ENCODE measurements around the gene PARD3. TPM values are rescaled to one million over a fixed set of nuclear protein-coding genes. Genes with fewer than 3 reads are reported as not detected.
"Not testable (repeated sequence)": the region's sequence is repeated elsewhere in the genome, so short reads cannot be mapped to it uniquely, and the experiment has no call there.

Gene PARD3
- total RNA-seq, 1 experiment from 2014 or later: not detected

GRCh38 chr10:34706992-34707391 is 108.1 kb downstream of the PARD3 start:
- H3K9ac ChIP-seq (ENCODE audit: low read length); H3K79me2 ChIP-seq (ENCODE audit: low read length); DNase-seq; H3K4me1 ChIP-seq (ENCODE audit: low read length); H3K27ac ChIP-seq (ENCODE audit: low read length); H4K20me1 ChIP-seq (ENCODE audit: insufficient read depth, low read depth, low read length); H3K36me3 ChIP-seq (ENCODE audit: insufficient read depth, low read length); H3K9me2 ChIP-seq (replicated peaks; ENCODE audit: insufficient read depth, low read length); H2AFZ ChIP-seq (ENCODE audit: low read length); H3K4me3 ChIP-seq (ENCODE audit: low read length); H3K4me2 ChIP-seq (ENCODE audit: low read depth, low read length, poor library complexity, severe bottlenecking); H3K9me3 ChIP-seq (ENCODE audit: low read length); H3K27me3 ChIP-seq (ENCODE audit: low read length): not testable (repeated sequence)

- Histone ChIP-seq H3K9me2 (replicated peaks; ENCODE audit: insufficient read depth, low read length) (no peaks in the 10 kb centered on the region), H3K27me3 (ENCODE audit: low read length) (no peaks in the 10 kb centered on the region), H3K79me2 (ENCODE audit: low read length) (no peaks in the 10 kb centered on the region), H4K20me1 (ENCODE audit: insufficient read depth, low read depth, low read length) (no peaks in the 10 kb centered on the region), H3K4me1 (ENCODE audit: low read length) (no peaks in the 10 kb centered on the region), H3K4me2 (ENCODE audit: low read depth, low read length, poor library complexity, severe bottlenecking) (no peak overlapping the region), H3K9me3 (ENCODE audit: low read length) (no peaks in the 10 kb centered on the region), H2AFZ (ENCODE audit: low read length) (no peak overlapping the region), H3K9ac (ENCODE audit: low read length) (no peak overlapping the region), H3K4me3 (ENCODE audit: low read length) (no peak overlapping the region), H3K27ac (ENCODE audit: low read length) (no peak overlapping the region), H3K36me3 (ENCODE audit: insufficient read depth, low read length) (no peaks in the 10 kb centered on the region)
- no peak for DNase-seq
Observed at GRCh38 chr10:34706147-34706546, 108.9 kb downstream of the PARD3 start.

- Histone ChIP-seq H3K36me3 (ENCODE audit: insufficient read depth, low read length) (no peaks in the 10 kb centered on the region), H3K27ac (ENCODE audit: low read length) (no peak overlapping the region), H3K79me2 (ENCODE audit: low read length) (no peaks in the 10 kb centered on the region), H3K9me2 (replicated peaks; ENCODE audit: insufficient read depth, low read length) (no peaks in the 10 kb centered on the region), H4K20me1 (ENCODE audit: insufficient read depth, low read depth, low read length) (no peaks in the 10 kb centered on the region), H3K4me1 (ENCODE audit: low read length) (no peaks in the 10 kb centered on the region), H3K9me3 (ENCODE audit: low read length) (no peaks in the 10 kb centered on the region), H3K4me2 (ENCODE audit: low read depth, low read length, poor library complexity, severe bottlenecking) (no peak overlapping the region), H3K9ac (ENCODE audit: low read length) (no peak overlapping the region), H3K27me3 (ENCODE audit: low read length) (no peaks in the 10 kb centered on the region), H2AFZ (ENCODE audit: low read length) (no peak overlapping the region), H3K4me3 (ENCODE audit: low read length) (no peak overlapping the region)
- no peak for DNase-seq
Observed at GRCh38 chr10:34705563-34705962, 109.5 kb downstream of the PARD3 start.

- H3K79me2 ChIP-seq (ENCODE audit: low read length): no peaks in the 10 kb centered on the region
- no peak for DNase-seq
Observed at GRCh38 chr10:34704526-34705184, 110.4 kb downstream of the PARD3 start.

GRCh38 chr10:34702982-34703381 is 112.1 kb downstream of the PARD3 start:
- H3K4me1 ChIP-seq (ENCODE audit: low read length): no peaks in the 10 kb centered on the region
- no peaks in the 10 kb centered on the region for H4K20me1 ChIP-seq (ENCODE audit: insufficient read depth, low read depth, low read length)
- no peak overlapping the region for H3K9ac ChIP-seq (ENCODE audit: low read length)
- H3K4me2 ChIP-seq (ENCODE audit: low read depth, low read length, poor library complexity, severe bottlenecking): no peak overlapping the region
- H3K4me3 ChIP-seq (ENCODE audit: low read length): no peak overlapping the region
- no peaks in the 10 kb centered on the region for H3K9me3 ChIP-seq (ENCODE audit: low read length)
- no peak overlapping the region for H2AFZ ChIP-seq (ENCODE audit: low read length)
- H3K27ac ChIP-seq (ENCODE audit: low read length): no peak overlapping the region
- no peaks in the 10 kb centered on the region for H3K79me2 ChIP-seq (ENCODE audit: low read length)
- H3K36me3 ChIP-seq (ENCODE audit: insufficient read depth, low read length): no peaks in the 10 kb centered on the region
- no peaks in the 10 kb centered on the region for H3K9me2 ChIP-seq (replicated peaks; ENCODE audit: insufficient read depth, low read length)
- H3K27me3 ChIP-seq (ENCODE audit: low read length): no peaks in the 10 kb centered on the region
- no peak for DNase-seq

More at GRCh38 chr10:34704526-34705184, 110.4 kb downstream of the PARD3 start:
- Histone ChIP-seq H3K4me3 (ENCODE audit: low read length) (no peak overlapping the region), H3K4me1 (ENCODE audit: low read length) (no peaks in the 10 kb centered on the region), H3K4me2 (ENCODE audit: low read depth, low read length, poor library complexity, severe bottlenecking) (no peak overlapping the region), H3K9me3 (ENCODE audit: low read length) (no peaks in the 10 kb centered on the region), H3K27me3 (ENCODE audit: low read length) (no peaks in the 10 kb centered on the region), H4K20me1 (ENCODE audit: insufficient read depth, low read depth, low read length) (no peaks in the 10 kb centered on the region), H3K36me3 (ENCODE audit: insufficient read depth, low read length) (no peaks in the 10 kb centered on the region), H3K9me2 (replicated peaks; ENCODE audit: insufficient read depth, low read length) (no peaks in the 10 kb centered on the region), H3K9ac (ENCODE audit: low read length) (no peak overlapping the region), H3K27ac (ENCODE audit: low read length) (no peak overlapping the region), H2AFZ (ENCODE audit: low read length) (no peak overlapping the region)

GRCh38 chr10:34702093-34702937 is 112.8 kb downstream of the PARD3 start:
- no peaks in the 10 kb centered on the region for H3K4me1 ChIP-seq (ENCODE audit: low read length)
- H3K4me3 ChIP-seq (ENCODE audit: low read length): no peak overlapping the region
- no peak overlapping the region for H2AFZ ChIP-seq (ENCODE audit: low read length)
- H3K79me2 ChIP-seq (ENCODE audit: low read length): no peaks in the 10 kb centered on the region
- H3K9ac ChIP-seq (ENCODE audit: low read length): no peak overlapping the region
- H3K27ac ChIP-seq (ENCODE audit: low read length): no peak overlapping the region
- no peaks in the 10 kb centered on the region for H3K36me3 ChIP-seq (ENCODE audit: insufficient read depth, low read length)
- H3K4me2 ChIP-seq (ENCODE audit: low read depth, low read length, poor library complexity, severe bottlenecking): no peak overlapping the region
- no peak for DNase-seq
- no peaks in the 10 kb centered on the region for H3K9me3 ChIP-seq (ENCODE audit: low read length)
- no peaks in the 10 kb centered on the region for H3K9me2 ChIP-seq (replicated peaks; ENCODE audit: insufficient read depth, low read length)
- H4K20me1 ChIP-seq (ENCODE audit: insufficient read depth, low read depth, low read length): no peaks in the 10 kb centered on the region
- H3K27me3 ChIP-seq (ENCODE audit: low read length): no peaks in the 10 kb centered on the region

- Histone ChIP-seq H3K9me2 (replicated peaks; ENCODE audit: insufficient read depth, low read length) (no peaks in the 10 kb centered on the region), H3K9ac (ENCODE audit: low read length) (no peak overlapping the region), H4K20me1 (ENCODE audit: insufficient read depth, low read depth, low read length) (no peaks in the 10 kb centered on the region), H3K4me3 (ENCODE audit: low read length) (no peak overlapping the region), H3K9me3 (ENCODE audit: low read length) (no peaks in the 10 kb centered on the region), H3K79me2 (ENCODE audit: low read length) (no peaks in the 10 kb centered on the region), H3K4me2 (ENCODE audit: low read depth, low read length, poor library complexity, severe bottlenecking) (no peak overlapping the region), H3K27ac (ENCODE audit: low read length) (no peak overlapping the region), H3K27me3 (ENCODE audit: low read length) (no peaks in the 10 kb centered on the region), H3K36me3 (ENCODE audit: insufficient read depth, low read length) (no peaks in the 10 kb centered on the region), H2AFZ (ENCODE audit: low read length) (no peak overlapping the region), H3K4me1 (ENCODE audit: low read length) (no peaks in the 10 kb centered on the region)
- DNase-seq: no peak
Observed at GRCh38 chr10:34701194-34701593, 113.9 kb downstream of the PARD3 start.

GRCh38 chr10:34700752-34701151 is 114.3 kb downstream of the PARD3 start:
- H3K79me2 ChIP-seq (ENCODE audit: low read length): not testable (repeated sequence)

More at GRCh38 chr10:34700752-34701151, 114.3 kb downstream of the PARD3 start:
- not testable (repeated sequence) for H3K4me3 ChIP-seq (ENCODE audit: low read length); H2AFZ ChIP-seq (ENCODE audit: low read length); H3K9me3 ChIP-seq (ENCODE audit: low read length); H3K27me3 ChIP-seq (ENCODE audit: low read length); H3K9ac ChIP-seq (ENCODE audit: low read length); H3K4me1 ChIP-seq (ENCODE audit: low read length); H3K27ac ChIP-seq (ENCODE audit: low read length); H3K36me3 ChIP-seq (ENCODE audit: insufficient read depth, low read length); DNase-seq; H3K9me2 ChIP-seq (replicated peaks; ENCODE audit: insufficient read depth, low read length); H3K4me2 ChIP-seq (ENCODE audit: low read depth, low read length, poor library complexity, severe bottlenecking); H4K20me1 ChIP-seq (ENCODE audit: insufficient read depth, low read depth, low read length)
